ENCODE measurements around the gene NAP1L5.

GRCh38 chr4:88705805-88706492 lies 8.3 kb upstream of the NAP1L5 start:
- TF ChIP-seq CTCF (IDR thresholded peaks at IDR 0.05): no peak
- TF ChIP-seq POLR2A (IDR thresholded peaks at IDR 0.05): no peak
- TF ChIP-seq POLR2AphosphoS5 (IDR thresholded peaks at IDR 0.05): no peak
